Measurements from ENCODE around the gene SPIN1.

Gene SPIN1

DNA sequence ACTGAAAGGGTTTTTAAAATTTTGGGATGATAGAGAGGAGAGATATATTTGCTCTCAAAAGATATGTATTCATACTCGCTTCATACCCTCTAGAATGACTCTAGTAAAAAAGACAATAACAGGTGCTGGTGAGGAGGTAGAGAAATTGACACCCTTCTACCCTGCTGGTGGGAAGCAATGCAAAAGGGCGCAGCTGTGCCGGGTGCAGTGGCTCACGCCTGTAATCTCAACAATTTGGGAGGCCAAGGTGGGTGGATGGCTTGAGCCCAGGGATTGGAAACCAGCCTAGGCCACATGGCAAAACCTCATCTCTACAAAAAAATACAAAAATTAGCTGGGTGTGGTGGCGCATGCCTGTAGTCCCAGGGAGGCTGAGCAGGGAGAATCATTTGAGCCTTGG, 112.8 kb downstream of the SPIN1 start:
- TF ChIP-seq EGR1 (IDR thresholded peaks at IDR 0.05) (no peak), YY1 (IDR thresholded peaks at IDR 0.05; ENCODE audit: low read depth) (no peak), CREB1 (IDR thresholded peaks at IDR 0.05; ENCODE audit: low read depth) (no peak), TEAD4 (IDR thresholded peaks at IDR 0.05) (no peak), ZBTB7A (IDR thresholded peaks at IDR 0.05; ENCODE audit: low read depth) (no peak), FOXM1 (IDR thresholded peaks at IDR 0.05; ENCODE audit: borderline replicate concordance, low read depth) (no peak)
- TF ChIP-seq, protein P1, sequence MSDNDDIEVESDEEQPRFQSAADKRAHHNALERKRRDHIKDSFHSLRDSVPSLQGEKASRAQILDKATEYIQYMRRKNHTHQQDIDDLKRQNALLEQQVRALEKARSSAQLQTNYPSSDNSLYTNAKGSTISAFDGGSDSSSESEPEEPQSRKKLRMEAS (IDR thresholded peaks at IDR 0.05), result no peak

DNA sequence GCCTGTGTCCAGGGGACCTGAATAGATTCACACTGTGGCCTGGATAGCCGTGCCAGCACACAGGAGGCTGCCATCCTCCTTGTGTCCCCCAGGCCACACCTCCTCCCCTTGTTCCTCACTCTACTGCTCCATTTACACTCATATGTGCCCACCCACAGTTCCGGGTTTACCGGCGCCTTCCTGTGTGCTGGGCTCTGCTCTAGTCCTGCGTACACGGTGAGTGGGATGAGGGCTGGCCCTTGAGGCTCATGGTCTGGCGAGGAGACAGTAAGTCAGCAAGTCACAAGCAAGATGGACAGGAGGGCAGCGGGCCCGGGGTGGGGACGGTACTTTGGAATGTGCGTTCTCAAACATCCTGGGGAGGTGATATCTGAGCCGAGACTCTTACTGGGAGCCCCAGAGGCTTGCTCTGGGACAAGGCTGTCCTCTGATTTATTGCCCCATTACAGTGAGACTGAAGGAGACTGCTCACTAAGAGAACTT, 114.3 kb downstream of the SPIN1 start:
- no peak for TF ChIP-seq TAF1 (IDR thresholded peaks at IDR 0.05; ENCODE audit: low read depth)
- TF ChIP-seq EP300 (IDR thresholded peaks at IDR 0.05; ENCODE audit: borderline replicate concordance), result no peak

GRCh38 chr9:88503081-88503844, 115.0 kb downstream of the SPIN1 start:
- no peak for TF ChIP-seq REST (IDR thresholded peaks at IDR 0.05; ENCODE audit: low read depth)
- no peak for TF ChIP-seq CEBPB (IDR thresholded peaks at IDR 0.05)
- no peak for TF ChIP-seq TEAD4 (IDR thresholded peaks at IDR 0.05)
- TF ChIP-seq TAF1 (IDR thresholded peaks at IDR 0.05; ENCODE audit: low read depth), result no peak
- TF ChIP-seq, protein P1 (IDR thresholded peaks at IDR 0.05), result no peak
- TF ChIP-seq FOXM1 (IDR thresholded peaks at IDR 0.05; ENCODE audit: borderline replicate concordance, low read depth), result no peak
- no peak for TF ChIP-seq CREB1 (IDR thresholded peaks at IDR 0.05; ENCODE audit: low read depth)
- TF ChIP-seq NFIC (IDR thresholded peaks at IDR 0.05), result no peak
- TF ChIP-seq RAD21 (IDR thresholded peaks at IDR 0.05; ENCODE audit: low read depth), result no peak
- no peak for TF ChIP-seq YY1 (IDR thresholded peaks at IDR 0.05; ENCODE audit: low read depth)
- no peak for TF ChIP-seq EGR1 (IDR thresholded peaks at IDR 0.05)

- no peak for TF ChIP-seq CREB1 (IDR thresholded peaks at IDR 0.05; ENCODE audit: low read depth)
- no peak for TF ChIP-seq YY1 (IDR thresholded peaks at IDR 0.05; ENCODE audit: low read depth)
- TF ChIP-seq NFIC (IDR thresholded peaks at IDR 0.05), result no peak
- no peak for TF ChIP-seq FOXM1 (IDR thresholded peaks at IDR 0.05; ENCODE audit: borderline replicate concordance, low read depth)
- no peak for TF ChIP-seq REST (IDR thresholded peaks at IDR 0.05; ENCODE audit: low read depth)
- no peak for TF ChIP-seq TEAD4 (IDR thresholded peaks at IDR 0.05)
- no peak for TF ChIP-seq RAD21 (IDR thresholded peaks at IDR 0.05; ENCODE audit: low read depth)
- no peak for TF ChIP-seq TCF12 (IDR thresholded peaks at IDR 0.05; ENCODE audit: low read depth)
- TF ChIP-seq TAF1 (IDR thresholded peaks at IDR 0.05; ENCODE audit: low read depth), result no peak
- TF ChIP-seq EGR1 (IDR thresholded peaks at IDR 0.05), result no peak
- TF ChIP-seq CEBPB (IDR thresholded peaks at IDR 0.05), result no peak
- TF ChIP-seq, protein P1 (IDR thresholded peaks at IDR 0.05), result no peak
- no peak for TF ChIP-seq ZBTB7A (IDR thresholded peaks at IDR 0.05; ENCODE audit: low read depth)
- TF ChIP-seq, protein P2, sequence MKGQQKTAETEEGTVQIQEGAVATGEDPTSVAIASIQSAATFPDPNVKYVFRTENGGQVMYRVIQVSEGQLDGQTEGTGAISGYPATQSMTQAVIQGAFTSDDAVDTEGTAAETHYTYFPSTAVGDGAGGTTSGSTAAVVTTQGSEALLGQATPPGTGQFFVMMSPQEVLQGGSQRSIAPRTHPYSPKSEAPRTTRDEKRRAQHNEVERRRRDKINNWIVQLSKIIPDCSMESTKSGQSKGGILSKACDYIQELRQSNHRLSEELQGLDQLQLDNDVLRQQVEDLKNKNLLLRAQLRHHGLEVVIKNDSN (IDR thresholded peaks at IDR 0.05), result no peak
- no peak for TF ChIP-seq EP300 (IDR thresholded peaks at IDR 0.05; ENCODE audit: borderline replicate concordance)
Measured at GRCh38 chr9:88503845-88504764, 115.9 kb downstream of the SPIN1 start.

DNA sequence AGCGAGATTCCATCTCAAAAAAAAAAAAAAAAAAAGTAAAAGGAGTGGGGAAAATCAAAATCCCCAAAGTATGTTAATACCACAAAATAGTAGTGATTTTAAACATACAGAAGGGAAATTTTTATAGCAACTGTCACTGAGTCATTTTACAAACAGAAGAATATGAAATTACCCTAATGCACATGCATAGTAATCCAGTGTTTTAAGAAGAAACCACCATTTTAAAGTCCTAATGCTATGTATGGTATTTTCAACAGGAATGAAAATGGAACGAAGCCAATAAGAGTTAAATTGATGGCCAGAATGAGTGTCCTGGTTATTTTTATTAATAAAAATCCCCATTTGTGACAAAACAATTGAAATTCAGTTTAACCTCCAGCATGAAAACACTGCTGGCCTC, 120.1 kb downstream of the SPIN1 start:
- TF ChIP-seq CREB1 (IDR thresholded peaks at IDR 0.05; ENCODE audit: low read depth) (no peak), TCF12 (IDR thresholded peaks at IDR 0.05; ENCODE audit: low read depth) (no peak), TAF1 (IDR thresholded peaks at IDR 0.05; ENCODE audit: low read depth) (no peak), REST (IDR thresholded peaks at IDR 0.05; ENCODE audit: low read depth) (no peak)
- TF ChIP-seq, protein P1 (IDR thresholded peaks at IDR 0.05), result no peak
- TF ChIP-seq, protein P2 (IDR thresholded peaks at IDR 0.05), result no peak
